MM.1S (cell line): ENCODE measurements around the gene NAA15.

Experiments
- DNase-seq: peaks from one replicate; pipeline ENCODE4 v3.0.0-alpha.2; 2015
- H2AFZ ChIP-seq: fragments of 300-600 bp; sonication (generic); 2 replicates; pipeline ENCODE4 v1.6.0; 2016; ENCODE audit warnings: antibody characterized with exemption, low read length
- H3F3A ChIP-seq: fragments of 300-600 bp; sonication (generic); 2 replicates; pipeline ENCODE4 v1.6.1; 2016; ENCODE audit warnings: mild to moderate bottlenecking, antibody characterized with exemption, low read length, moderate library complexity, mixed read lengths; ENCODE audit not compliant: insufficient read depth
- H3K27ac ChIP-seq: fragments of 300-600 bp; sonication (generic); 2 replicates; pipeline ENCODE4 v1.5.1; 2016; ENCODE audit warnings: mild to moderate bottlenecking, low read length
- H3K27me3 ChIP-seq: fragments of 300-600 bp; sonication (generic); replicated peaks from 2 replicates; pipeline ENCODE4 v1.6.0; 2016; ENCODE audit warnings: low read length; ENCODE audit not compliant: insufficient read depth
- H3K36me3 ChIP-seq: fragments of 300-600 bp; sonication (generic); replicated peaks from 2 replicates; pipeline ENCODE4 v1.6.1; 2016; ENCODE audit warnings: mild to moderate bottlenecking, low read length, mixed read lengths; ENCODE audit not compliant: insufficient read depth
- H3K4me1 ChIP-seq: fragments of 300-600 bp; sonication (generic); 2 replicates; pipeline ENCODE4 v1.6.1; 2016; ENCODE audit warnings: low read length, mixed read lengths
- H3K4me2 ChIP-seq: fragments of 300-600 bp; sonication (generic); 2 replicates; pipeline ENCODE4 v1.6.0; 2016; ENCODE audit warnings: low read depth, low read length
- H3K4me3 ChIP-seq: fragments of 300-600 bp; sonication (generic); 2 replicates; pipeline ENCODE4 v1.5.1; 2016; ENCODE audit warnings: low read length, mixed read lengths
- H3K79me2 ChIP-seq: fragments of 300-600 bp; sonication (generic); 2 replicates; pipeline ENCODE4 v1.6.1; 2016; ENCODE audit warnings: mixed run types, low read length, mixed read lengths
- H3K9ac ChIP-seq: fragments of 300-600 bp; sonication (generic); 2 replicates; pipeline ENCODE4 v1.6.1; 2016; ENCODE audit warnings: low read length, mixed read lengths
- H3K9me2 ChIP-seq: fragments of 300-600 bp; sonication (generic); replicated peaks from 2 replicates; pipeline ENCODE4 v1.6.1; 2016; ENCODE audit warnings: mild to moderate bottlenecking, low read length, mixed read lengths; ENCODE audit not compliant: insufficient read depth
- H3K9me3 ChIP-seq: fragments of 300-600 bp; sonication (generic); replicated peaks from 2 replicates; pipeline ENCODE4 v1.6.1; 2016; ENCODE audit warnings: mild to moderate bottlenecking, low read length, mixed read lengths; ENCODE audit not compliant: insufficient read depth
- H4K20me1 ChIP-seq: fragments of 300-600 bp; sonication (generic); 2 replicates; pipeline ENCODE4 v1.6.1; 2016; ENCODE audit warnings: mild to moderate bottlenecking, low read length, moderate library complexity, mixed read lengths; ENCODE audit not compliant: insufficient read depth
- CTCF ChIP-seq: fragments of 300-600 bp; sonication (generic); IDR thresholded peaks from 2 replicates; pipeline ENCODE4 v1.5.1; 2016; ENCODE audit warnings: antibody characterized with exemption, low read length, mixed read lengths
- EZH2 ChIP-seq: fragments of 300-600 bp; sonication (generic); optimal IDR thresholded peaks from 2 replicates; pipeline ENCODE3; 2017; ENCODE audit warnings: low read depth, mild to moderate bottlenecking, antibody characterized with exemption, low read length, mixed read lengths
- EZH2phosphoT487 ChIP-seq: fragments of 300-600 bp; sonication (generic); IDR thresholded peaks from 2 replicates; pipeline ENCODE4 v1.6.1; 2018; ENCODE audit warnings: antibody characterized with exemption, low read length

The NAA15 gene

GRCh38 chr4:139453371-139454110, 152.2 kb downstream of the NAA15 start:
- peak; percentile 96 for DNase-seq
- H3K27me3 ChIP-seq = no peaks in the 10 kb centered on the region
- H3K4me3 ChIP-seq = peak overlapping the region; percentile 98
- H3K79me2 ChIP-seq = peaks cover 76% of the 10 kb centered on the region
- TF ChIP-seq EZH2phosphoT487 (no peak), EZH2 (no peak), CTCF (no peak)
- H3K4me1 ChIP-seq = peaks cover 22% of the 10 kb centered on the region
- H3K9me3 ChIP-seq = no peaks in the 10 kb centered on the region
- H3K27ac ChIP-seq = peak overlapping the region; percentile 95
- H2AFZ ChIP-seq = peak overlapping the region; percentile 95
- H3K9ac ChIP-seq = peak overlapping the region; percentile 91
- peak overlapping the region; percentile 90 for H3K4me2 ChIP-seq
- peaks cover 24% of the 10 kb centered on the region for H3F3A ChIP-seq
- H3K36me3 ChIP-seq = no peaks in the 10 kb centered on the region
- no peaks in the 10 kb centered on the region for H4K20me1 ChIP-seq
- no peaks in the 10 kb centered on the region for H3K9me2 ChIP-seq

- DNase-seq = no peak
- peak within 1 kb of the TSS; percentile 98 for H3K4me3 ChIP-seq
- H3K9me2 ChIP-seq = no peaks in the 10 kb centered on the region
- H2AFZ ChIP-seq = peak within 1 kb of the TSS; percentile 95
- H4K20me1 ChIP-seq = no peaks in the 10 kb centered on the region
- peaks cover 22% of the 10 kb centered on the region for H3K4me1 ChIP-seq
- peak within 1 kb of the TSS; percentile 90 for H3K4me2 ChIP-seq
- peaks cover 24% of the 10 kb centered on the region for H3F3A ChIP-seq
- H3K9ac ChIP-seq = peak within 1 kb of the TSS; percentile 91
- no peak for TF ChIP-seq EZH2phosphoT487
- no peak for TF ChIP-seq EZH2
- no peak for TF ChIP-seq CTCF
- peaks cover 81% of the 10 kb centered on the region for H3K79me2 ChIP-seq
- H3K9me3 ChIP-seq = no peaks in the 10 kb centered on the region
- peak within 1 kb of the TSS; percentile 95 for H3K27ac ChIP-seq
- no peaks in the 10 kb centered on the region for H3K27me3 ChIP-seq
- H3K36me3 ChIP-seq = no peaks in the 10 kb centered on the region
Observed at GRCh38 chr4:139454111-139455045, 153.1 kb downstream of the NAA15 start, which contains the start of gene RAB33B. RAB33B (plus strand) TSS chr4:139454121; CDS start chr4:139454196, 75 bp downstream.

GRCh38 chr4:139455126-139455538, 153.8 kb downstream of the NAA15 start:
- DNase-seq = no peak
- Histone ChIP-seq H3K9ac (peak overlapping the region; percentile 91; the same call in 1 of the 2 replicates), H3K27me3 (no peaks in the 10 kb centered on the region), H3K9me2 (no peaks in the 10 kb centered on the region), H3K27ac (no peak overlapping the region; the same call in 1 of the 2 replicates), H3K9me3 (no peaks in the 10 kb centered on the region), H3K4me3 (peak overlapping the region; percentile 98), H2AFZ (no peak overlapping the region), H3F3A (peaks cover 24% of the 10 kb centered on the region), H3K36me3 (no peaks in the 10 kb centered on the region), H3K4me1 (peaks cover 22% of the 10 kb centered on the region), H4K20me1 (no peaks in the 10 kb centered on the region), H3K4me2 (peak overlapping the region; percentile 88), H3K79me2 (peaks cover 84% of the 10 kb centered on the region)
- no peak for TF ChIP-seq EZH2
- TF ChIP-seq EZH2phosphoT487 = no peak
- TF ChIP-seq CTCF = no peak
